ENCODE measurements around the gene CYGB.

The CYGB gene

GRCh38 chr17:76490112-76490710 is 47.3 kb downstream of the CYGB start:
- no peak overlapping the region for H3K4me3 ChIP-seq (replicated peaks; ENCODE audit: low read depth, low read length)
- DNase-seq (ENCODE audit: extremely low read depth, low read depth), result no peak
- no peak for TF ChIP-seq CTCF (IDR thresholded peaks at IDR 0.05; ENCODE audit: low read depth, low read length, missing control alignments)

- DNase-seq (ENCODE audit: extremely low read depth, low read depth), result no peak
- TF ChIP-seq CTCF (IDR thresholded peaks at IDR 0.05; ENCODE audit: low read depth, low read length, missing control alignments), result no peak
- no peak overlapping the region for H3K4me3 ChIP-seq (replicated peaks; ENCODE audit: low read depth, low read length)
These were observed 49.9 kb downstream of the CYGB start for GRCh38 chr17:76487451-76488192.

GRCh38 chr17:76485569-76485968 is 51.9 kb downstream of the CYGB start:
- no peak for TF ChIP-seq CTCF (IDR thresholded peaks at IDR 0.05; ENCODE audit: low read depth, low read length, missing control alignments)
- DNase-seq (ENCODE audit: extremely low read depth, low read depth), result no peak
- H3K4me3 ChIP-seq (replicated peaks; ENCODE audit: low read depth, low read length), result no peak overlapping the region

- H3K4me3 ChIP-seq (replicated peaks; ENCODE audit: low read depth, low read length), result no peak overlapping the region
- no peak for TF ChIP-seq CTCF (IDR thresholded peaks at IDR 0.05; ENCODE audit: low read depth, low read length, missing control alignments)
- no peak for DNase-seq (ENCODE audit: extremely low read depth, low read depth)
These were observed 53.2 kb downstream of the CYGB start for GRCh38 chr17:76484228-76484725.

GRCh38 chr17:76481071-76481655 is 56.3 kb downstream of the CYGB start:
- no peak for TF ChIP-seq CTCF (IDR thresholded peaks at IDR 0.05; ENCODE audit: low read depth, low read length, missing control alignments)
- no peak overlapping the region for H3K4me3 ChIP-seq (replicated peaks; ENCODE audit: low read depth, low read length)
- no peak for DNase-seq (ENCODE audit: extremely low read depth, low read depth)

- no peak overlapping the region for H3K4me3 ChIP-seq (replicated peaks; ENCODE audit: low read depth, low read length)
- no peak for DNase-seq (ENCODE audit: extremely low read depth, low read depth)
These were observed 56.9 kb downstream of the CYGB start for GRCh38 chr17:76480632-76481031.

More at GRCh38 chr17:76480632-76481031, 56.9 kb downstream of the CYGB start:
- TF ChIP-seq CTCF (IDR thresholded peaks at IDR 0.05; ENCODE audit: low read depth, low read length, missing control alignments), result no peak

Data from HFF-Myc (cell line).